SK-N-SH (cell line): ENCODE data around the gene CCDC88C. TPM values are rescaled to one million over a fixed set of nuclear protein-coding genes. Genes with fewer than 3 reads are reported as not detected.

Experiments used
- CTCF ChIA-PET: fragments of 300-600, 350-600 bp; formaldehyde crosslinking; extraction: SDS; loops from one replicate; lab custom pipeline; 2021; lab: Yijun Ruan, JAX
- POLR2A ChIA-PET: fragments of 350-600 bp; sonication (Branson Sonifier 250); formaldehyde crosslinking; extraction: SDS; loops from one replicate; lab custom pipeline; 2020; ENCODE audit warnings: antibody characterized with exemption, inconsistent platforms; lab: Yijun Ruan, JAX
- DNase-seq: peaks from one replicate; pipeline ENCODE4 v3.0.0; 2012
- H2AFZ ChIP-seq: fragments of 200-600 bp; sonication (generic); 2 replicates; pipeline ENCODE4 v1.8.1; 2016; ENCODE audit warnings: antibody characterized with exemption, mild to moderate bottlenecking, low read depth
- H3F3A ChIP-seq: fragments of 200-600 bp; sonication (generic); replicated peaks from 2 replicates; pipeline ENCODE3; 2016; ENCODE audit warnings: antibody characterized with exemption, mild to moderate bottlenecking; ENCODE audit not compliant: insufficient read depth
- H3K27ac ChIP-seq, 2 experiments: fragments of 200-500 bp in 1 of 2; fragments of 200-600 bp in 1 of 2; sonication (Bioruptor generic) in 1 of 2; sonication (generic), shearing (Covaris generic) in 1 of 2; 2 replicates each; pipeline versions ENCODE4 v1.5.1 to v1.6.1; 2014 to 2016; ENCODE audit warnings: low read depth in 2 of 2, inconsistent platforms in 1 of 2, low read length in 1 of 2, mild to moderate bottlenecking in 1 of 2, mixed read lengths in 1 of 2
- H3K27me3 ChIP-seq: fragments of 200-600 bp; sonication (generic), shearing (Covaris generic); 2 replicates; pipeline ENCODE4 v1.6.1; 2016; ENCODE audit warnings: mixed run types; ENCODE audit not compliant: insufficient read depth
- H3K36me3 ChIP-seq, 2 experiments: fragments of 200-500 bp in 1 of 2; fragments of 200-600 bp in 1 of 2; sonication (Bioruptor generic) in 1 of 2; sonication (generic) in 1 of 2; replicated peaks in 1 of 2; 2 replicates each; pipeline versions ENCODE3 to v1.5.1; 2014 to 2016; ENCODE audit warnings: low read length in 1 of 2, mild to moderate bottlenecking in 1 of 2; ENCODE audit not compliant: insufficient read depth in 2 of 2, control insufficient read depth in 1 of 2
- H3K4me1 ChIP-seq, 2 experiments: fragments of 200-500 bp in 1 of 2; fragments of 200-600 bp in 1 of 2; sonication (Bioruptor generic) in 1 of 2; sonication (generic), shearing (Covaris generic) in 1 of 2; 2 replicates each; pipeline versions ENCODE4 v1.5.1 to v1.6.1; 2014 to 2016; ENCODE audit warnings: low read depth in 1 of 2, low read length in 1 of 2, mixed run types in 1 of 2; ENCODE audit not compliant: insufficient read depth in 2 of 2, control insufficient read depth in 1 of 2
- H3K4me2 ChIP-seq: fragments of 200-600 bp; sonication (generic), shearing (Covaris generic); 2 replicates; pipeline ENCODE4 v1.6.1; 2017; ENCODE audit warnings: mixed run types
- H3K4me3 ChIP-seq, 2 experiments: fragments of 200-500 bp in 1 of 2; fragments of 200-600 bp in 1 of 2; sonication (Bioruptor generic) in 1 of 2; sonication (generic), shearing (Covaris generic) in 1 of 2; 2 replicates each; pipeline versions ENCODE4 v1.5.1 to v1.8.1; 2014 to 2016; ENCODE audit warnings: low read depth in 2 of 2, inconsistent platforms in 1 of 2, low read length in 1 of 2, mild to moderate bottlenecking in 1 of 2, mixed read lengths in 1 of 2, moderate library complexity in 1 of 2
- H3K79me2 ChIP-seq: fragments of 200-600 bp; sonication (generic); 2 replicates; pipeline ENCODE4 v1.8.1; 2017; ENCODE audit warnings: mild to moderate bottlenecking; ENCODE audit not compliant: insufficient read depth
- H3K9ac ChIP-seq: fragments of 200-600 bp; sonication (generic); 2 replicates; pipeline ENCODE4 v1.6.1; 2017; ENCODE audit warnings: mixed run types
- H3K9me2 ChIP-seq: fragments of 200-600 bp; sonication (generic); 2 replicates; pipeline ENCODE4 v1.6.1; 2017; ENCODE audit warnings: mixed run types
- H3K9me3 ChIP-seq: fragments of 200-600 bp; sonication (generic); 2 replicates; pipeline ENCODE4 v1.6.1; 2017; ENCODE audit warnings: mixed run types, mild to moderate bottlenecking, moderate library complexity
- H4K20me1 ChIP-seq: fragments of 200-600 bp; sonication (generic); 2 replicates; pipeline ENCODE4 v1.6.1; 2017; ENCODE audit warnings: mild to moderate bottlenecking, mixed run types; ENCODE audit not compliant: insufficient read depth
- CHD2 ChIP-seq: fragments of 150-350 bp; IDR thresholded peaks from 2 replicates; pipeline ENCODE4 v1.6.1; 2018; ENCODE audit warnings: low read length; ENCODE audit not compliant: partially characterized antibody
- EP300 ChIP-seq, 2 experiments: IDR thresholded peaks; 2 replicates each; pipeline versions ENCODE4 v1.4.0 to v1.6.1; 2012; ENCODE audit warnings: borderline replicate concordance in 1 of 2, low read depth in 1 of 2, low read length in 1 of 2
- FOXJ3 ChIP-seq: sonication (generic); formaldehyde crosslinking; IDR thresholded peaks from 2 replicates; pipeline ENCODE4 v1.5.1; 2020; ENCODE audit warnings: mild to moderate bottlenecking, missing genetic modification reagents
- GABPA ChIP-seq: IDR thresholded peaks from 2 replicates; pipeline ENCODE4 v1.4.0; 2012; ENCODE audit warnings: low read depth, mild to moderate bottlenecking
- GATA2 ChIP-seq: sonication (generic); formaldehyde crosslinking; IDR thresholded peaks from 2 replicates; pipeline ENCODE4 v1.5.0; 2020; ENCODE audit warnings: mild to moderate bottlenecking, missing genetic modification reagents
- IRF3 ChIP-seq: fragments of 150-350 bp; IDR thresholded peaks from 2 replicates; pipeline ENCODE4 v1.6.1; 2016; ENCODE audit warnings: mild to moderate bottlenecking, low read depth, low read length
- MAX ChIP-seq: IDR thresholded peaks from 2 replicates; pipeline ENCODE4 v1.4.0; 2012; ENCODE audit warnings: low read depth
- MEF2A ChIP-seq: IDR thresholded peaks from 2 replicates; pipeline ENCODE4 v1.4.0; 2012; ENCODE audit warnings: low read depth, borderline replicate concordance
- MXI1 ChIP-seq: IDR thresholded peaks from 2 replicates; pipeline ENCODE4 v1.6.1; 2012; ENCODE audit warnings: mild to moderate bottlenecking, low read depth, low read length, improper control_type of control experiment
- RCOR1 ChIP-seq: fragments of 150-350 bp; IDR thresholded peaks from 2 replicates; pipeline ENCODE4 v1.6.1; 2017; ENCODE audit warnings: antibody characterized with exemption, low read length
- RXRA ChIP-seq: IDR thresholded peaks from 2 replicates; pipeline ENCODE4 v1.4.0; 2012; ENCODE audit warnings: low read depth, mild to moderate bottlenecking, borderline replicate concordance
- TEAD4 ChIP-seq: IDR thresholded peaks from 2 replicates; pipeline ENCODE4 v1.4.0; 2012; ENCODE audit warnings: mild to moderate bottlenecking, borderline replicate concordance; ENCODE audit not compliant: insufficient read depth
- WGBS: methylation state at CpG from one replicate; pipeline ENCODE4 v1.1.6; 2017; ENCODE audit warnings: low lambda C conversion rate; 5-methylcytosine and 5-hydroxymethylcytosine counted together
- polyA plus RNA-seq, 3 experiments: library from polyadenylated mRNA; depleted of rRNA; stranded (reverse); fragments of >200 nt; gene quantifications; 2 replicates each; pipeline ENCODE4 v1.2.3, GENCODE V29; 2012

The CCDC88C gene
- polyA plus RNA-seq, 1 of the 3 experiments (the other 2 are of a cell fraction), result 0.39 TPM

GRCh38 chr14:91297081-91297711, 120.4 kb downstream of the CCDC88C start:
- Histone ChIP-seq H3F3A (no peaks in the 10 kb centered on the region), H3K9me2 (no peaks in the 10 kb centered on the region), H3K27ac (no peak overlapping the region), H3K9me3 (no peaks in the 10 kb centered on the region), H3K4me3 (no peak overlapping the region), H3K9ac (no peak overlapping the region), H3K79me2 (no peaks in the 10 kb centered on the region), H4K20me1 (no peaks in the 10 kb centered on the region), H3K4me1 (no peaks in the 10 kb centered on the region), H3K4me2 (no peak overlapping the region), H2AFZ (no peak overlapping the region), H3K36me3 (no peaks in the 10 kb centered on the region), H3K27me3 (no peaks in the 10 kb centered on the region)
- DNase-seq, result no peak
- TF ChIP-seq EP300 (IDR thresholded peaks at IDR 0.05; ENCODE audit: borderline replicate concordance in 1 of 2, low read depth in 1 of 2, low read length in 1 of 2) (no peak), MAX (no peak), GABPA (no peak), RXRA (no peak), MEF2A (no peak), CHD2 (no peak), TEAD4 (no peak), RCOR1 (no peak), FOXJ3 (no peak), GATA2 (CRISPR knock-in tag) (no peak), MXI1 (no peak)
- WGBS, result 62% methylated on average over 7 of the region's 16 CpGs
- ChIA-PET CTCF (interaction anchor here (0.6 to 18.4 kb wide), 6 partner anchors 11 to 394 kb away, joined by 3 to 391 read pairs (median 4); partner anchors contain the start of gene CCDC88C), POLR2A (no interaction called here)

- POLR2A ChIA-PET, result no interaction called here
- no peaks in the 10 kb centered on the region for H3K27me3 ChIP-seq
- CTCF ChIA-PET, result interaction anchor here (1.4 to 18.4 kb wide), 3 partner anchors 10 to 393 kb away, joined by 3 to 391 read pairs (median 16); no protein-coding TSS in a partner anchor
- H3K4me1 ChIP-seq, result no peaks in the 10 kb centered on the region
- TF ChIP-seq MEF2A, result no peak
- TF ChIP-seq IRF3, result no peak
- H3K9me2 ChIP-seq, result no peaks in the 10 kb centered on the region
- no peak for DNase-seq
- H3K4me2 ChIP-seq, result no peak overlapping the region
- H3K27ac ChIP-seq, result no peak overlapping the region
- no peaks in the 10 kb centered on the region for H3K79me2 ChIP-seq
- H3F3A ChIP-seq, result no peaks in the 10 kb centered on the region
- no peak overlapping the region for H3K4me3 ChIP-seq
- 76% methylated on average over 19 of the region's 23 CpGs for WGBS
- H2AFZ ChIP-seq, result no peak overlapping the region
- H3K9me3 ChIP-seq, result no peaks in the 10 kb centered on the region
- no peaks in the 10 kb centered on the region for H4K20me1 ChIP-seq
- no peak overlapping the region for H3K9ac ChIP-seq
- H3K36me3 ChIP-seq, result no peaks in the 10 kb centered on the region
Observed at GRCh38 chr14:91295851-91296796, 121.5 kb downstream of the CCDC88C start.
